Measurements from ENCODE around the gene DSEL. TPM values are rescaled to one million over a fixed set of nuclear protein-coding genes. Genes with fewer than 3 reads are reported as not detected.

The DSEL gene
- total RNA-seq, 4 donors from 2014 or later, result 2.9 to 6.3 (median 4.9) TPM

- intact Hi-C loops (cut with DNase I; ENCODE audit: low total_unique reads), result no loop called here
- no peak overlapping the region for H3K4me3 ChIP-seq (ENCODE audit: low read depth, poor library complexity, severe bottlenecking)
- DNase-seq (ENCODE audit: low spot score in 2 of 2), result no peak
- TF ChIP-seq CTCF (IDR thresholded peaks at IDR 0.05) (no peak), POLR2A (IDR thresholded peaks at IDR 0.05) (no peak)
- WGBS, 2 donors, result 35 to 36% methylated on average over 2 of the region's 2 CpGs
Observed at GRCh38 chr18:67483237-67483636, 33.3 kb downstream of the DSEL start.

DNA sequence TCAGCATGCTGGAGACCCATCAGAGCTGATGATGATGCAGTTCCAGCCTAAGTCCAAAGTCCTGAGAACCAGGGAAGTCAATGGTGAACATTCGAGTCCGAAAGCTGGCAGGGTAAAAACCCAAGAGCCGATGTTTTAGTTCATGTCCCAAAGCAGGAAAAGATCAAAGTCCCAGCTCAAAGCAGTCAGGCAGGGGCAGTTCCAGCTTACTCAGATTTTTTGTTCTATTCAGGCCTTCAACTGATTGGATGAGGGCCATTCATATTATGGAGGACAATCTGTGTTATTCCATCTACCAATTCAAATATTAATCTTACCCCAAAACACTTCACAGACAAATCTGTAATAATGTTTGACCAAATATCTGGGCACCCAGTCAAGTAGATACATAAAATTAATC, 38.3 kb downstream of the DSEL start:
- intact Hi-C loops (cut with DNase I; ENCODE audit: low total_unique reads), result no loop called here
- no peak for DNase-seq (ENCODE audit: low spot score in 2 of 2)
- WGBS, 2 donors, result 92 to 93% methylated on average over 3 of the region's 3 CpGs
- no peak for TF ChIP-seq CTCF (IDR thresholded peaks at IDR 0.05)
- TF ChIP-seq POLR2A (IDR thresholded peaks at IDR 0.05), result no peak
- no peak overlapping the region for H3K4me3 ChIP-seq (ENCODE audit: low read depth, poor library complexity, severe bottlenecking)

- H3K4me3 ChIP-seq (ENCODE audit: low read depth, poor library complexity, severe bottlenecking), result no peak overlapping the region
- intact Hi-C loops (cut with DNase I; ENCODE audit: low total_unique reads), result no loop called here
- TF ChIP-seq CTCF (IDR thresholded peaks at IDR 0.05) (no peak), POLR2A (IDR thresholded peaks at IDR 0.05) (no peak)
- 70 to 71% methylated on average over 2 of the region's 2 CpGs for WGBS, 2 donors
- no peak for DNase-seq (ENCODE audit: low spot score in 2 of 2)
Observed at GRCh38 chr18:67477522-67477921, 39.0 kb downstream of the DSEL start.

DNA sequence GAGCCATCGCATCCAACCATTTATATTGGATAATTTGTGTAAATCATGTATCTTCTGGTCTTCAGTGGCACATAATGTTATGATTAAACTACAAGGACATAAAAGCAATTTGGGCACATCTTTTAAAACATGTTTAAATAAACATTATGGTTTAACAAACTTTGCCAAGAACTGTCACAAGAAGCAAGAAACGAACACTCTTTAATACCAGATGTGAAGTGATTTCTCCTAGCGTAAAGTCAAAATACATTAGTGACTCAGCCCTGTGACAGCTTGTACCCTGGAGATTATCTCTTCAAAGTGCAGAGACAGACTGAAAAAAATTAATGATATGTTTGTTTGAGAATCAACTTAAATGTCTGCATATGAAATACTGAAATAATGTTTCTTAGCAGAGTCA, 39.9 kb downstream of the DSEL start:
- intact Hi-C loops (cut with DNase I; ENCODE audit: low total_unique reads), result no loop called here
- DNase-seq (ENCODE audit: low spot score in 2 of 2), result no peak
- H3K4me3 ChIP-seq (ENCODE audit: low read depth, poor library complexity, severe bottlenecking), result no peak overlapping the region
- WGBS, 2 donors, result 49 to 60% methylated on average over 3 of the region's 3 CpGs
- no peak for TF ChIP-seq POLR2A (IDR thresholded peaks at IDR 0.05)
- no peak for TF ChIP-seq CTCF (IDR thresholded peaks at IDR 0.05)

- no peak overlapping the region for H3K4me3 ChIP-seq (ENCODE audit: low read depth, poor library complexity, severe bottlenecking)
- DNase-seq (ENCODE audit: low spot score in 2 of 2), result no peak
- intact Hi-C loops (cut with DNase I; ENCODE audit: low total_unique reads), result no loop called here
- WGBS, 2 donors, result 28 to 32% methylated on average over 1 of the region's 1 CpG
- TF ChIP-seq POLR2A (IDR thresholded peaks at IDR 0.05) (no peak), CTCF (IDR thresholded peaks at IDR 0.05) (no peak)
Observed at GRCh38 chr18:67475673-67476072, 40.8 kb downstream of the DSEL start.

DNA sequence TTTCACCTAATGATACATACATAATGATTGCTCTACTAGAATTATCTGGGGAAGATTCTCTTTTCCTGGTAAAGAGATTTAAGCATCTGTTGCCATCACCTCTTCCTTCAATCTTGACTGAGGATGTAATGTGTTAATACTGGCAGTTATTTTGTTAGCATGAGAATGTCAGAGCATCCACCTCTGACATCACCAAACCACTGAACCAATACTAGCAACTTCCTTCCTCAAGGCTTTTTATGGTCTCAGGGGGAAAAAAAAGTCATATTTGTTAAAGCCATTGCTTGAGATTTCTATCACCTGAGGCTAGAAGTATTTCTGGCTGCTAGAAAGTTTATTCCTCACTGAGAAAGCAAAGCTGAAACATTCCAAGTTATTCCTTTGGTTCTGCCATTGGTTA, 48.5 kb downstream of the DSEL start:
- DNase-seq (ENCODE audit: low spot score in 2 of 2), result no peak
- no peak overlapping the region for H3K4me3 ChIP-seq (ENCODE audit: low read depth, poor library complexity, severe bottlenecking)
- intact Hi-C loops (cut with DNase I; ENCODE audit: low total_unique reads), result no loop called here
- TF ChIP-seq POLR2A (IDR thresholded peaks at IDR 0.05), result no peak
- TF ChIP-seq CTCF (IDR thresholded peaks at IDR 0.05), result no peak
